BE2C (cell line): ENCODE data around the gene CFAP46.

Experiments
- DNase-seq: peaks from one replicate; pipeline ENCODE4 v3.0.0-alpha.2; 2020
- H3K27me3 ChIP-seq: fragments of 250-450 bp; sonication (Bioruptor Pico); 2 replicates; pipeline ENCODE4 v1.5.1; 2020; ENCODE audit warnings: mild to moderate bottlenecking
- H3K36me3 ChIP-seq: fragments of 250-450 bp; sonication (Bioruptor Pico); 2 replicates; pipeline ENCODE4 v1.5.1; 2020; ENCODE audit warnings: mild to moderate bottlenecking
- H3K4me1 ChIP-seq: fragments of 250-450 bp; sonication (Bioruptor Pico); 2 replicates; pipeline ENCODE4 v1.5.1; 2020
- H3K4me3 ChIP-seq: 2 replicates; pipeline ENCODE4 v1.5.1; 2011; ENCODE audit warnings: low read depth, low read length
- H3K9me3 ChIP-seq: fragments of 250-450 bp; sonication (Bioruptor Pico); 2 replicates; pipeline ENCODE4 v1.5.1; 2020
- TF ChIP-seq, protein P1 (sequence below): IDR thresholded peaks from 2 replicates; pipeline ENCODE4 v1.5.1; 2012; ENCODE audit warnings: mild to moderate bottlenecking, low read depth, low read length

Gene CFAP46

DNA sequence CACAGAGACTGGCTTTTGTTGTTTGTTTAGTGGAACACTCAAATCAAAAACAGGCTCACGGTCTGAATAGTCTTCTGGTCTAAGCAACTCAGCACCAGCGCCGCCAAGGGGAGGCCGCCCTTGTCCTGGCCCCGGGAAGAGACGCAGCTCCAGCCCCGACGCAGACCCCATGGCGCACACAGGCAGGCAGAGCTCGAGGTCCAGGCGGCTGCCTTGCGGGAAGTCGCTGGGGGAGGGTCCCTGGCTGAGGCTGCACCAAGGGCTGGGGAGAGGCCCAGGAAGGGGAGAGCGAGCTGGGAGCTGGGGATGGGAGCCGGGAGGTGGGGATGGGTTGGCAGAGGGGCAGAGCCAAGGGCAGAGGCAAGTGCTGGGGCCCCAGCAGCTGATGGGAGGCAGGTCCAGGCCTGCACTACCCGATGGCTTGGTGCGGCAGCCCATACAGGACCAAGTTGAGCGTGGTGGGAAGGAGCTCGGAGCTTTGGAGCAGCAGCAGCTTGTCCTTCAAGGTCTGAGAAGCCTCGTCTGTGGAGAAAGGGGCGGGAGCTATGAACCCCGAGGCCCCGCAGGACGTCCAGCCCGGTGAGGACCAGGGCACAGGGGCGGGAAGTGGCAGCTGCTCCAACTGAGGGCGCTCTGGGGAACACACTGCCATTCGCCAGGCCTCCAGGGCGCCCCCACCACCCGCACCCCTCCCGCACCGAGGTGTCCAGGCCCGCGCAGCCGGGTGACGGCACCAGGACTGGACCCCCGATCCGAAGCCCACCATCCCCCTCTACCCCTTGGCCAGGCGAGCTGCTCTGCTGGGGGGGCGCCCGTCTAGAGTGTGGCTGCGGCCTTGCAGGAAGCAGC, 133.8 kb downstream of the CFAP46 start:
- Histone ChIP-seq H3K4me1 (no peaks in the 10 kb centered on the region), H3K27me3 (peaks cover 50% of the 10 kb centered on the region), H3K36me3 (no peaks in the 10 kb centered on the region), H3K4me3 (no peak overlapping the region), H3K9me3 (no peaks in the 10 kb centered on the region)
- TF ChIP-seq, protein P1, sequence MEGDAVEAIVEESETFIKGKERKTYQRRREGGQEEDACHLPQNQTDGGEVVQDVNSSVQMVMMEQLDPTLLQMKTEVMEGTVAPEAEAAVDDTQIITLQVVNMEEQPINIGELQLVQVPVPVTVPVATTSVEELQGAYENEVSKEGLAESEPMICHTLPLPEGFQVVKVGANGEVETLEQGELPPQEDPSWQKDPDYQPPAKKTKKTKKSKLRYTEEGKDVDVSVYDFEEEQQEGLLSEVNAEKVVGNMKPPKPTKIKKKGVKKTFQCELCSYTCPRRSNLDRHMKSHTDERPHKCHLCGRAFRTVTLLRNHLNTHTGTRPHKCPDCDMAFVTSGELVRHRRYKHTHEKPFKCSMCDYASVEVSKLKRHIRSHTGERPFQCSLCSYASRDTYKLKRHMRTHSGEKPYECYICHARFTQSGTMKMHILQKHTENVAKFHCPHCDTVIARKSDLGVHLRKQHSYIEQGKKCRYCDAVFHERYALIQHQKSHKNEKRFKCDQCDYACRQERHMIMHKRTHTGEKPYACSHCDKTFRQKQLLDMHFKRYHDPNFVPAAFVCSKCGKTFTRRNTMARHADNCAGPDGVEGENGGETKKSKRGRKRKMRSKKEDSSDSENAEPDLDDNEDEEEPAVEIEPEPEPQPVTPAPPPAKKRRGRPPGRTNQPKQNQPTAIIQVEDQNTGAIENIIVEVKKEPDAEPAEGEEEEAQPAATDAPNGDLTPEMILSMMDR, result no peak
- no peak for DNase-seq

DNA sequence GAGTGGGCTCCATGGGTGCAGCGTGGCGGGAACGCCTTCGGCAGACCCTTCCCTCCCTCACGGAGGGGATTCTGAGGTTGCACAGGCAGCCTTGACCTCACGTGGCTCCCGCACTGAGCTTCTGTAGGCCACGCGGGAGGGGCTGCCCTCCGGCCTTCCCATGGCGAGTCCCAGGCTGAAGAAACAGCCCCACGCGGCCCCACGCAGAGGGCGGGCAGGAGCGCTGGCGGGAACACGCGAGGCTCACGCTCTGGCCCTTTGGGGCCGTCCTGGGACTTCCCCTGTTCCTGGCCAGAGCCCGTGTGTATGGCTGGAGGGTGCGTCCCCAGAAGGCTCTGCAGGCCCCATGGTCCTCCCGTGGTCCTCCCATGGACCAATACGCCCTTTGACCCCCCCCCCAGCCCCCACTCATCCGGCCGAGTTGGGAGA, 134.7 kb downstream of the CFAP46 start:
- TF ChIP-seq, protein P1, result no peak
- no peak for DNase-seq
- H3K4me1 ChIP-seq, result no peaks in the 10 kb centered on the region
- no peaks in the 10 kb centered on the region for H3K9me3 ChIP-seq
- no peaks in the 10 kb centered on the region for H3K36me3 ChIP-seq
- peaks cover 53% of the 10 kb centered on the region for H3K27me3 ChIP-seq
- H3K4me3 ChIP-seq, result no peak overlapping the region

DNA sequence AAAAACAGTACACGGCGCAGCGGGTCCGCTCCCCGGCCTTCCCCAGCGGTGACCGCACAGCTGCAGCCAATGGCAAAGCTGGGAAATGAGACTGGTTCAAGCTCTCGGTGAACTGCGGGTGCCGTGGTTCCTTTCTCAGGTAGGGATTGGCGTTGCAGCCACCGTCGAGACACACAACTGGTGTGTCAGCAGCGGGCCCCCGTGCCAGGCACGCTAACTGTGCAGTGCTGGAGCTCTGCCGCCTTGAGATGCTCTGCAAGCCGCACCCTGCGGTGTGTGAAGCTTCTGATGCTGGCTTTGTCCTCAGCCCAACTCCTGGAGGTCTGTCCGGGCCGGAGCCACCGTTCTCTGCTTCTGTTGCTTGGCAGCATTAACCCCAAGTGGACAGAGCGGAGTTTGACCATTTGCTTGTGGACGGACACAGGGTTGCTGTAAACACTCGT, 135.8 kb downstream of the CFAP46 start:
- TF ChIP-seq, protein P1, result no peak
- Histone ChIP-seq H3K4me3 (no peak overlapping the region), H3K4me1 (no peaks in the 10 kb centered on the region), H3K9me3 (no peaks in the 10 kb centered on the region), H3K36me3 (no peaks in the 10 kb centered on the region), H3K27me3 (peaks cover 53% of the 10 kb centered on the region)
- DNase-seq, result no peak

DNA sequence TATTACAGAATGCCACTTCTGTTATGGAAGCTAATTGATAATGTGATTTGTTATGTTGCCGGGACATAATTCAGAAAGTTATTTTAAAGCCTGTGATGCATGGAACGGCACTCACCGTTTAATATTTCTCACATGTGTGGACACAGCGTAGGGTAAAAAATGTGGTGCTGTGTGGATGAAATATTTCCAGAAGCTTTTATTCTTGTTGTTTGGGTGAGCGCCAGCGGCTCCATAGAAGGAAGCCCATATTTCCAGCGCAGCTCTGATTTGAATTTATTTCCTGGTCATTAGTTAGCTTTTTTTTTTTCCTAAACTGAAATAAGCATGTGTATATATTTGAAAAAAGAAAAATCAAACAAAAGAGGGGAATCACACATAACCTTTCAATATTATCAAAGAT, 136.3 kb downstream of the CFAP46 start:
- TF ChIP-seq, protein P1, result no peak
- Histone ChIP-seq H3K9me3 (no peaks in the 10 kb centered on the region), H3K4me1 (no peaks in the 10 kb centered on the region)

DNA sequence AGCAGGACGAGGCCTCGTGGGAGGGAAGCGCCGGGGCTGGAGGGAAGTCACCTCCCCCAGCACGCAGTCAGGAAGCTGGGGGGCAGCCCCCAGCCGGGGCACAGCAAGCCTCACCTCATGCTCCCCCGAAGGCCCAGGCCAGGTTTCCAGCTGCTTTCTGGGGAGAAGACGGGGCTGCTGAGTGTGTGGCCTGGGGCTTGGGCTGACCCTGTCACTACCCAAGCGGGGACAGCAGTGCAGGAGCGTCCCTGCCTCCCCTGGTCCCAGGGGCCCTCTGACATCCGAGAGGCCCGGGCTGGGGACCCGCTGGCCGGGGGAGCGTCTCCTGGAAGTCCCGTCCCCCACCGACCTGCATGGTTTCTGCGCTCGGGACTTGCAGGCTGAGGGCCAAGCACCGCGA, 136.8 kb downstream of the CFAP46 start:
- Histone ChIP-seq H3K27me3 (peaks cover 53% of the 10 kb centered on the region), H3K9me3 (no peaks in the 10 kb centered on the region), H3K4me1 (no peaks in the 10 kb centered on the region), H3K36me3 (no peaks in the 10 kb centered on the region), H3K4me3 (no peak overlapping the region)
- TF ChIP-seq, protein P1, result no peak
- DNase-seq, result no peak

More for the DNA sequence above, 136.3 kb downstream of the CFAP46 start:
- DNase-seq, result no peak
- H3K27me3 ChIP-seq, result peaks cover 53% of the 10 kb centered on the region
- H3K36me3 ChIP-seq, result no peaks in the 10 kb centered on the region
- H3K4me3 ChIP-seq, result no peak overlapping the region

DNA sequence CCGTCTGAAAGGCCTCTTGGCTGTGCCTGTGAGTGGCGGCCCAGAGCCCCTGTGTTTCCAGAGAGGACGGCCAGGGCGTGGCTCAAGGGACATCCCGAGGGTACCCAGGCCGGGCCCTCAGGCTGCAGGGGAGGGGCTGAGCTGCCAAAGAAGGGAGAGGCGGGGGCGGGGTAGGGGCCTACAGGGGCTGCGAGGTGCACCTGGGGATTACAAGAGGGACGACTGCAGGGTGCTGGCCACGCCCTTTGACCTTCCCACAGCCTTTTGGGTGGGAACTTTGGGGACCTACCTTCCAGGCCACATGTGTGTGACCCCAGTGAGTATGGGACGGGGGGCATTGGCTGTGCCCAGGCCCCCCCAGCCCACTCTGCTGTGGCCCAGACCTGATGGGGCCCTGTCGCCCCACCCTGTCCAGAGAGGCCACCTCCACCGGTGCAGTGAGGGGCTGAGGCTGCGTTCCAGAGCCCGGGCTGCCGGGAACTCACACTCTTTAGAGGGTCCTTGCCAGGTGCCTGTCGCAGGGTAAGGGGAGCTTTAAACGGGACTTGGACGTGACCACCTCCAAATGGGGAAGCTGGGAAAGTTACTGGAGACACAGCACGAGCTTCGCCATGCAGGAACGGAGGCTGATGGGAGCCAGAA, 137.5 kb downstream of the CFAP46 start:
- peaks cover 48% of the 10 kb centered on the region for H3K27me3 ChIP-seq

More for the DNA sequence above, 137.5 kb downstream of the CFAP46 start:
- Histone ChIP-seq H3K9me3 (no peaks in the 10 kb centered on the region), H3K4me3 (no peak overlapping the region), H3K36me3 (no peaks in the 10 kb centered on the region), H3K4me1 (no peaks in the 10 kb centered on the region)
- TF ChIP-seq, protein P1, result no peak
- no peak for DNase-seq
